Panc1 (cell line): ENCODE results near the gene ATF5.

Experiments used
- SIN3A ChIP-seq: IDR thresholded peaks from 2 replicates; pipeline ENCODE4 v1.6.1; 2012; ENCODE audit warnings: low read depth, mild to moderate bottlenecking, low read length, moderate library complexity, borderline replicate concordance; ENCODE audit not compliant: insufficient read depth
- TF ChIP-seq, protein P1 (sequence below): fragments of 450-650 bp; IDR thresholded peaks from 2 replicates; pipeline ENCODE4 v1.5.1; 2017; ENCODE audit warnings: mild to moderate bottlenecking

DNA sequence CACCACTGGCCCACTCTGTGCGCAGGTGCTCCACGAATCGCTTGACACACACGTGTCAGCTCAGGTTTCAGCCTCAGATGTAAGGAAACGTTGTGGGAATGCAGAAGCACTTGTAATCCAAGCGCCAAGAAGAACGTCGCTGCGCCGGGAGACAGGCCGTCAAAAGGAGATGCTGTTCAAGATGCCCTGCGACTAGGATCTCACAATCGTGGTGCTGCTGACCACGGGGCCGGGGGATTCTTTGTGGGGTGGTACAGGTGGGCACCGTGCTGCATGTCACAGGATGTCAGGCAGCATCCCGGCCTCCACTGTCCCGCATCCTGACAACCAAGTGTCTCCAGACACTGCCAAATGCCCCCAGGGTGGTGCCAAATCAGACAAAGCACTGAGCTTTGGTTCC lies 48.9 kb downstream of the ATF5 start:
- TF ChIP-seq, protein P1, sequence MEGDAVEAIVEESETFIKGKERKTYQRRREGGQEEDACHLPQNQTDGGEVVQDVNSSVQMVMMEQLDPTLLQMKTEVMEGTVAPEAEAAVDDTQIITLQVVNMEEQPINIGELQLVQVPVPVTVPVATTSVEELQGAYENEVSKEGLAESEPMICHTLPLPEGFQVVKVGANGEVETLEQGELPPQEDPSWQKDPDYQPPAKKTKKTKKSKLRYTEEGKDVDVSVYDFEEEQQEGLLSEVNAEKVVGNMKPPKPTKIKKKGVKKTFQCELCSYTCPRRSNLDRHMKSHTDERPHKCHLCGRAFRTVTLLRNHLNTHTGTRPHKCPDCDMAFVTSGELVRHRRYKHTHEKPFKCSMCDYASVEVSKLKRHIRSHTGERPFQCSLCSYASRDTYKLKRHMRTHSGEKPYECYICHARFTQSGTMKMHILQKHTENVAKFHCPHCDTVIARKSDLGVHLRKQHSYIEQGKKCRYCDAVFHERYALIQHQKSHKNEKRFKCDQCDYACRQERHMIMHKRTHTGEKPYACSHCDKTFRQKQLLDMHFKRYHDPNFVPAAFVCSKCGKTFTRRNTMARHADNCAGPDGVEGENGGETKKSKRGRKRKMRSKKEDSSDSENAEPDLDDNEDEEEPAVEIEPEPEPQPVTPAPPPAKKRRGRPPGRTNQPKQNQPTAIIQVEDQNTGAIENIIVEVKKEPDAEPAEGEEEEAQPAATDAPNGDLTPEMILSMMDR: no peak
- TF ChIP-seq SIN3A: no peak
